HepG2 (cell line): ENCODE data around the gene BBS1. TPM values are rescaled to one million over a fixed set of nuclear protein-coding genes. Genes with fewer than 3 reads are reported as not detected.

ENCODE experiments used
- UBTF ChIP-seq: sonication (generic); formaldehyde crosslinking; IDR thresholded peaks from 2 replicates; pipeline ENCODE4 v1.4.0; 2020; ENCODE audit warnings: mild to moderate bottlenecking, missing genetic modification reagents
- ZBTB40 ChIP-seq, 2 experiments: fragments of 450-650 bp in 1 of 2; sonication (generic) in 1 of 2; formaldehyde crosslinking in 1 of 2; IDR thresholded peaks; 2 replicates each; pipeline versions ENCODE4 v1.6.1 to v1.8.0; 2016 to 2022; ENCODE audit warnings: antibody characterized with exemption in 1 of 2, mild to moderate bottlenecking in 1 of 2, missing genetic modification reagents in 1 of 2
- ZNF124 ChIP-seq: sonication (generic); formaldehyde crosslinking; IDR thresholded peaks from 2 replicates; pipeline ENCODE4 v1.4.0; 2020; ENCODE audit warnings: missing genetic modification reagents
- ZNF646 ChIP-seq: sonication (generic); formaldehyde crosslinking; IDR thresholded peaks from 2 replicates; pipeline ENCODE4 v1.9.0; 2021; ENCODE audit warnings: mild to moderate bottlenecking, missing genetic modification reagents
- ZNF746 ChIP-seq: sonication (generic); formaldehyde crosslinking; IDR thresholded peaks from 2 replicates; pipeline ENCODE4 v1.8.0; 2022; ENCODE audit warnings: mild to moderate bottlenecking, missing genetic modification reagents
- ZNF75D ChIP-seq: sonication (generic); formaldehyde crosslinking; IDR thresholded peaks from 2 replicates; pipeline ENCODE4 v1.8.1; 2023; ENCODE audit warnings: missing genetic modification reagents, mild to moderate bottlenecking, borderline replicate concordance
- ZSCAN22 ChIP-seq: sonication (generic); formaldehyde crosslinking; IDR thresholded peaks from 2 replicates; pipeline ENCODE4 v1.4.0; 2020; ENCODE audit warnings: mild to moderate bottlenecking, missing genetic modification reagents
- polyA plus RNA-seq, 8 experiments: library from polyadenylated mRNA; depleted of rRNA in 3 of 8; stranded (reverse) in 7 of 8; unstranded in 1 of 8; fragments of >200 nt; fragmentation: Illumina TruSeq in 4 of 8; extraction: Trizol in 4 of 8; gene quantifications; 2 replicates each; pipeline versions ENCODE4 v1.2.1 to v1.2.3, GENCODE V29; 2011 to 2016; ENCODE audit warnings: low read depth in 4 of 8, missing spikeins in 1 of 8, mixed read lengths in 1 of 8; ENCODE audit not compliant: insufficient read depth in 1 of 8
- total RNA-seq, 5 experiments: library from RNA; depleted of rRNA; stranded (reverse); fragments of >200 nt; fragmentation: Illumina TruSeq; extraction: Trizol; gene quantifications; 2 replicates each; pipeline ENCODE4 v1.2.3, GENCODE V29; 2016; ENCODE audit warnings: low read depth in 1 of 5

Gene BBS1
- total and polyA plus RNA-seq, 2 of the 13 experiments (the other 11 are each of a cell fraction or from before 2014, with no cell fraction given) = 11.7 to 14.1 TPM

DNA sequence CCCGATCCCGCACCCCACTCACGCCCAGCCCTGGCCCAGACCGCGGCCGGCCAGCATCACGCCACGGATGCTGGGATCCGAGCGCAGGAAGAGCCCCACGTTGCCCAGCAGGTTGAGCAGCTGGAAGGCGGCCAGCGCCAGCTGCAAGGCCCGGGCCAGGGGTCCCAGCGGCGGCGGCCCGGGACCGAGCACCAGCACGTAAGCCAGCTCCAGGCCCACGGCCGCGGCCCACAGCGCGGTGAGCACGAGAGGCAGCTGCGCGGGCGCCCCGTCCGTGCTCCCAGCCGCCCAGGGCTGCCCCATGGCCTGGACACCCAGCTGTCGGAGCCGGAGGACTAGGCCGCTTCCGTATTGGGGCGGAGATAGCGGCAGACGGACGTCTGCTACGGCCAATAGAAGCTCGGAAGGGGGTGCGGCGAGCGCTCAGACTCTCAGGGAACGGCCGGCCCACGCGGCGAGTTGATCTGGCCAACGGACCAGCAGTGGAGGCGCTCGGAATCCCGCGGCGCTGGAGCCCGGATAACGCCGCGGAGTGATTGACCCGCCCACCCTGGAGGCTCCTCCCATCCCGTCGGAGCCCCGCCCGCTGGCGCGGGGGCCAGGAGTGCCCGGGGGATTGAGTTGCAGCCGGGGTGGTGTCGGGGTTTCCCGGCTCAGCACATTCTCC is 35.4 kb downstream of the BBS1 start, which contains the start of gene ZDHHC24 (continued):
- TF ChIP-seq ZBTB40 (IDR thresholded peaks at IDR 0.05) = no peak
- TF ChIP-seq ZBTB40 (CRISPR knock-in tag; IDR thresholded peaks at IDR 0.05) = peak; percentile 23; the same call in 1 of the 2 replicates
- no peak for TF ChIP-seq ZNF75D (CRISPR knock-in tag)
- peak; percentile 51; the same call in 1 of the 2 replicates for TF ChIP-seq UBTF (CRISPR knock-in tag)
- TF ChIP-seq ZNF124 (CRISPR knock-in tag) = no peak
- TF ChIP-seq ZNF746 = 0 out of 2 replicates have a peak, but pooled peaks have one; percentile 21
- TF ChIP-seq ZSCAN22 (CRISPR knock-in tag) = no peak
- no peak for TF ChIP-seq ZNF646 (CRISPR knock-in tag)
